GM18861 (cell line): ENCODE results near the gene LRRC72.

Experiments
- ATAC-seq: cut with Tn5 transposase; IDR thresholded peaks from one replicate; pipeline ENCODE4 v1.9.1; 2021; ENCODE audit not compliant: unreplicated experiment

Gene LRRC72

GRCh38 chr7:16616542-16616941, 89.9 kb downstream of the LRRC72 start:
- ATAC-seq: no peak

- peak; percentile 82 for ATAC-seq
These were observed 93.4 kb downstream of the LRRC72 start for GRCh38 chr7:16619979-16620408.

- no peak for ATAC-seq
These were observed 99.8 kb downstream of the LRRC72 start for GRCh38 chr7:16626388-16626787.

- no peak for ATAC-seq
These were observed 100.6 kb downstream of the LRRC72 start for GRCh38 chr7:16627236-16627635.

GRCh38 chr7:16630654-16631053, 104.0 kb downstream of the LRRC72 start:
- ATAC-seq: no peak
